ENCODE data around the gene TBC1D14.

DNA sequence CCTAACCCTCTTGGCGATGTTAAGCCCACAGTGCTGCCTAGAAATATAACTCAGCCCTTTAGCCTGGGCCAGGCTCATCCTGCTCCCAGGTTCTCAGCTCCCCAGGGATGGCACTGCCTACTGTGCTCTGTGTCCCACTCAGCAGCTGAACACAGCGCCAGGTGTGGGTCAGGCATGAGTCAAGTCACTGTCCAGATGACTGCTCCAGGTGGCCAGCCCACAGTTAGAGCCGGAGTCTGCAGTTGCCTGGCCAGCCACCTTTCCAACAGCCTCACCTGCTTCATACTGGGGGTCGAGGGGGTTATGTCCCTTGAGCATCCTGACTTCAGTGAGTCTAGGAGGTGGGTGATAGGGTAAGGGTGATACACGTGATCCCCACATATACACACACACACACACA is 48.4 kb downstream of the TBC1D14 start:
- TF ChIP-seq YY1 (IDR thresholded peaks at IDR 0.05; ENCODE audit: insufficient read depth, insufficient read length) (no peak), ZNF274 (IDR thresholded peaks at IDR 0.05; ENCODE audit: low read depth, low read length) (no peak)
